ENCODE data around the gene GCG. TPM values are rescaled to one million over a fixed set of nuclear protein-coding genes. Genes with fewer than 3 reads are reported as not detected.

Gene GCG
- total RNA-seq, 1 donor from 2014 or later = not detected

DNA sequence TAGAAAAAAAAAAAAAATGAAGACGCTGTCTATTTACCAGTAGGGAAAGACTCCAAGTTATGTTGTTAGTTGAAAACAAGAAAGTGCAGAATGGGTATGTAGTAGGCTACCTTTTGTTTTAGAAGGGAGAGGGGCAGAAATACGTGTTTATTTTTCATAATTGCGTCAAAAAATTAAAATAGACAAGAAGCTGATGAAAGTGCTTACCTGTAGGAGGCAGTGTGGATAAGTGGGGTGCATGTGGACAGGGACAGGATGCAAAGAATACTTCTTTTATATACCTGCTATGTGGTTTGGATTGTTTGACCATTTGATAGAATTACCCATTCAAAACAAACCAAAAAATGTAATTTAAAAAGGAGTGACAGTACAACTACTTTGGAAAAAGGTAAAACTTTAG is 3.0 kb upstream of the GCG start:
- intact Hi-C loops (cut with DNase I) = no loop called here
- ATAC-seq = no peak
- DNase-seq (ENCODE audit: low spot score) = no peak

DNA sequence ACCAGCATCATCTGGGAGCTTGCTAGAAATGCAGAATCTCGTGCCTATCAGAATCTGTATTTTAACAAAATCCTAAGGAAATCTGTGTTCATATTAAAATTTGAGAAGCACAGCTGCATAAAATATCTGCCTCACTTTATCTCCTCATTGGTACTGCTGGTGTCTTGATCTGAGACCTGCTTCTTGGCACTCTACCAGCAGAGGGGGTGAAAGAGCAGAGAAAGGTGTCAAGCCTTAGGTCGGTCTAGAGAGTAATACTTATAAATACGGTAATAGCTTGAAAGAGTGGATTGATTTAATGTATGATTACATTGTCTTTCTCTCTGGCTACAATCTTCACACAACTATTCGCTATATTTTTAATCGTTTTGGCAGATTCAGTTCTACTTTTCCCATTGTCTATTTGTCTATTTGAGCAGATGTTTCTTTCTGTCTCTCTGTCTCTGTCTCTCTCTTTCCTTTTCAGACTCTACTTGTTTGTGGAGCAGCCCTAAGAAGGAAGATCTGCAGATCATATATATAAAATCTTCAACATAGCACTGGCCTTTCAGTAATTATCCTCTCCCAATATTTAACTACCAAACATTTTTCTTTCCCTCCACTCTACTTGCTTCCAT is 1.7 kb upstream of the GCG start:
- DNase-seq (ENCODE audit: low spot score) = no peak

DNA sequence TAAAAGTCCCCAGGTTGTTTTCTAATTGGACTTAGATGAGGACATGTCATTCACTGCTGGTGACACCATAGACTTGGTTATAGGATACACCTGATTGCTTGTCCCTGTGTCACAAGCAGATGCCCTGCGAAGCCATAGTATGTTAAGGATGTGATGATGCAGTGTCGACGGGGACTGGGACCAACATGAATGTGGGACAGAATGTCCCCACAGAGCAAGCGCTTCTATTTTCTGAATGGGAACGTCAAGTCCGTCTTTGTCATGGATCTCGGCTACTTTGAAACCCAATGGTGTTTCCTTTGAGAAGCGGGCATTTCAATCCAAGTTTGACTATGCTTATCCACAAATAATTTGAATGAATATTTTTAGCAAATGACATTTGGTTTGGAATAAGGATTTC is 2.1 kb downstream of the GCG start:
- DNase-seq (ENCODE audit: low spot score) (no peak), ATAC-seq (no peak)
- intact Hi-C loops (cut with DNase I) = no loop called here

More for the DNA sequence above, 1.7 kb upstream of the GCG start:
- peak; percentile 71 for ATAC-seq
- intact Hi-C loops (cut with DNase I) = no loop called here

DNA sequence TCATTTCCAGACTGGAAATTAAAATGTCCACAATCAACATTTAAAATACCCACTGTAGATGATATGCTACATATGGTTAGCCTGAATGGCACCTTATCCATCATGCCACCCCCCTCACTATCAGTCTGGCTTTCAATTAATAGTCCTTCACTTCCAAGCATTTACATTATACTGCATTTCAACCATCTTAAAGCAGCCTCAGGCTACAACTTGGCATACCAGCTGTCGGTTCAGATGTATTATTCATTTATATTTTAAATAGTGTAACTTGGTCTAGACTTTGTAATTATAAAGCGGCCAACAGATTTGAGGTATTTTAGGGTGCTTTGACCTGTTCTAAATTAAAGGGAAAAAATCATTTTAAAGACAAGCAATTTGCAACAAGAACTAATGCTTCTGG is 2.6 kb downstream of the GCG start:
- intact Hi-C loops (cut with DNase I) = no loop called here
- ATAC-seq (no peak), DNase-seq (ENCODE audit: low spot score) (no peak)

DNA sequence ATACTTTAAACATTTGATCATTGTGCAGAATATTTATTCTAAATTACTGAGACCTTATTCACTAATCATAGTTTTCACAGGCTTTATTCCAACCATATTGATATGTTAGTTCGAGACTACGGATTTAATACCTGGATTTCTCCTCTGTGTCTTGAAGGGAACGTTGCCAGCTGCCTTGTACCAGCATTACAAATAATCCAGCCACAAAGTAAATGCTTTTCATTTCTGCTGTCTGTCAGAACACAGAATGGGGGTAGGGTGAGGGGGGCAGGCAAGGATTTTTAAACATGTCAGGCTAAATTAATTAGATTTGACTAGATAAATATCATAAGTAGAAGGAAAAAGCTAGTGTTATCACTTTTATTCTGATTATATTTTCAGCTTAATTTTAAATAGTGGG is 3.1 kb downstream of the GCG start:
- ATAC-seq (no peak), DNase-seq (ENCODE audit: low spot score) (no peak)
- intact Hi-C loops (cut with DNase I) = no loop called here

DNA sequence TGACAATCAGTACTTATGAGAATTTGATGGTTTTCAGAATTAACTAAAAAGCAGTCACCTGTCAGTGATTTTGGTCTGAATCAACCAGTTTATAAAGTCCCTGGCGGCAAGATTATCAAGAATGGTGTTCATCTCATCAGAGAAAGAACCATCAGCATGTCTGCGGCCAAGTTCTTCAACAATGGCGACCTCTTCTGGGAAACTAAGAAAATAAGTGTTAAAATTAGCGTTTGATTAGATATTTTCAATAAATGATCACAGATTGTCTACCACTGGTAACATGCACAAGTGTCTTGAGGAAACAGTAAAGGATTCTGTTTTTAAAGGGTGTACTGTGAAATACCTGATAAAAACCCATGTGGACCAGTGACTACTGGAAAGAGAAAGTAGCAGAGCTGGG is 8.1 kb downstream of the GCG start:
- ATAC-seq (no peak), DNase-seq (ENCODE audit: low spot score) (no peak)
- intact Hi-C loops (cut with DNase I) = no loop called here

DNA sequence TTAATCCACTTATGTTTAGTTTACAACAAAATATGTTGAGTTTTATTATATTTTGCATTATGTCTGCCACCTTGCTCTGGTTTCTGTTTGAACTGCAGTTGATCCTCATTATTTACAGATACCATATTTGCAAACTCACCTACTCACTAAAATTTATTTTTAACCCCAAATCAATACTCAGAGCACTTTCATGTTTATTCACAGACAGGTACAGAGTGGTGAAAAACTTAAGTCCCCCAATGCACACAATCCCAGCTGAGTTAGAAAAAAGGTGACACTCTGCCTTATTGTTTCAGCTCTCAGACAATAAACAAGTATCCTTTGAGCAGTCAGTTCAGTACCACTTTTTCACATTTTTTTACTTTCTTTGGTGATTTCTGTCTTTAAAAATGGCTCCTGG is 13.7 kb downstream of the GCG start:
- ATAC-seq (no peak), DNase-seq (ENCODE audit: low spot score) (no peak)
- intact Hi-C loops (cut with DNase I) = no loop called here

DNA sequence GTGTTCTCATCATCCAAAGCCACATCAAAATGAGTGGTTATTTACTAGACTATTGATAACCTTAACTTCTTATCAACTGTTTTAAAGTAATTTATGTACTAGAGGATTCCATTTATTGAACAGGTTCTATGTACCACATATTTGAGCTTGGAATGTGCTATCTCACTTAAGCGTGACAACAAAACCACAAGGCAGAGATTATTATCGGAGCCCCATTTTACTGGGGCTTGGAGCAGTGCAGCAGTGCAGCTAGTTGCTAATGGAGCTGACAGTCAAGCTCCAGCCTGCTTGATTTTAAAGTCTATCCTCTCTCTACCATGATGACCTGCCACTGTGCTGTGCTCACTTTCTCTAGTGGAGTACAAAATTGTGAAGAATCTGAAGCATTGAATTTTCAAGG is 24.6 kb downstream of the GCG start:
- ATAC-seq (no peak), DNase-seq (ENCODE audit: low spot score) (no peak)
- intact Hi-C loops (cut with DNase I) = loop anchor here (10.0 kb wide), 1 partner anchor 123 kb away; no protein-coding TSS in a partner anchor

DNA sequence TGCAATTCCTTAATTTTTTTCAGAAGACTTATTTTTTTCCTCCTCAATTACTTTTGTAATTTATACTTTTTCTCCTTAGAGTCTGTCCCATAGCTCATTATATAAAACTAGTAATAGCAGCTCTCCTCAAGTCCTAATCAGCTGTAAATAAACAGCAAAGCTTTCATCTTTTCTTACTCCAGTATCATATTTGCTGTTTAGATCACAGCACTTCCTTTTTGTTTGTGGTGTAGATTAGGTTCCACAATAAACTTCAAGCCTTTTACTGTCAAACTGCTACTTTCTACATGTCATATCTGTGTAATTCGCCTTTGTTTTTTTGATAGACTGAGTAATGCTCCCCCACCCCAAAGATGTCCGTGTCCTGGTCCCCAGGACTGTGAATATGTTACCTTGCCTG is 25.5 kb downstream of the GCG start:
- intact Hi-C loops (cut with DNase I) = loop anchor here (10.0 kb wide), 1 partner anchor 122 kb away; no protein-coding TSS in a partner anchor
- DNase-seq (ENCODE audit: low spot score) (no peak), ATAC-seq (no peak)

DNA sequence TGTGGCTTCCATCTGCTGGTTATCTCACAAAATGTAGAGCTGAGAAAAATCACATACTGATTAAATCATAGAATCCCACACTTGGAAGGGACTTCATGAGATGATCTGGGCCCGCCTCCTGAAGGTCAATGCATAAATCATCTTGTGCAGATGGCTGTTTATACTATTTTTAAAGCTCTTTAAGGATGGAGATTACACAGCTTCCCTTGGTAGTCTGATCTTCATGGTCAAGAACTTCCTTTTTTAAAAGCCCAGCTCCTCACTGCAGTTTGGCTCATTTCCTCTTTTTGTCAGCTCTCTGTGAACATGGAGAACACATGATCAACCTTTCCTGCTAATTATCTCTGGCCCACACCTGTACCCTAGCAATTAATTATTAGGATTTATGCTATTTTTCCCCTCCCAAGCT is 25.9 kb downstream of the GCG start:
- DNase-seq (ENCODE audit: low spot score) (no peak), ATAC-seq (peak; percentile 49)
- intact Hi-C loops (cut with DNase I) = loop anchor here (10.0 kb wide), 1 partner anchor 121 kb away; no protein-coding TSS in a partner anchor

DNA sequence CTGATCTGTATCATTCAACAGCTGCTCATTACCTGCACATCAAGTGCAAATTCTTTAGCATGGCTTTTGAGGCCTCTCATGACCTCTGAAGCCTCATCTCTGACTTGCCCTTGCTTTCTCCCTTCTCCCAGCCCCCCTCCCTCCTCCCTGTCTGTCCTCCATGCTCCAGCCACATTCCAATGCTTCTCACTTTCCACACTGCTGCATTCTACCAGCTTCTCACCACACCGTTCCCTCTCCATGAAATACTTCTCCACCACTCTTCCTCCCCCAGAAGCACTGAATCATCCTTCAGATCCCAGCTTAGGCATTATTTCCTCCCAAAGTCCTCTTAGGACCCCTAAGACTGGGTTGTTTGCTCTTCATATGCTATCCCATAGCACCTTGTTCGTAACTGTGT is 26.9 kb downstream of the GCG start:
- intact Hi-C loops (cut with DNase I) = loop anchor here (10.0 kb wide), 1 partner anchor 120 kb away; no protein-coding TSS in a partner anchor
- no peak for ATAC-seq
- DNase-seq (ENCODE audit: low spot score) = no peak

DNA sequence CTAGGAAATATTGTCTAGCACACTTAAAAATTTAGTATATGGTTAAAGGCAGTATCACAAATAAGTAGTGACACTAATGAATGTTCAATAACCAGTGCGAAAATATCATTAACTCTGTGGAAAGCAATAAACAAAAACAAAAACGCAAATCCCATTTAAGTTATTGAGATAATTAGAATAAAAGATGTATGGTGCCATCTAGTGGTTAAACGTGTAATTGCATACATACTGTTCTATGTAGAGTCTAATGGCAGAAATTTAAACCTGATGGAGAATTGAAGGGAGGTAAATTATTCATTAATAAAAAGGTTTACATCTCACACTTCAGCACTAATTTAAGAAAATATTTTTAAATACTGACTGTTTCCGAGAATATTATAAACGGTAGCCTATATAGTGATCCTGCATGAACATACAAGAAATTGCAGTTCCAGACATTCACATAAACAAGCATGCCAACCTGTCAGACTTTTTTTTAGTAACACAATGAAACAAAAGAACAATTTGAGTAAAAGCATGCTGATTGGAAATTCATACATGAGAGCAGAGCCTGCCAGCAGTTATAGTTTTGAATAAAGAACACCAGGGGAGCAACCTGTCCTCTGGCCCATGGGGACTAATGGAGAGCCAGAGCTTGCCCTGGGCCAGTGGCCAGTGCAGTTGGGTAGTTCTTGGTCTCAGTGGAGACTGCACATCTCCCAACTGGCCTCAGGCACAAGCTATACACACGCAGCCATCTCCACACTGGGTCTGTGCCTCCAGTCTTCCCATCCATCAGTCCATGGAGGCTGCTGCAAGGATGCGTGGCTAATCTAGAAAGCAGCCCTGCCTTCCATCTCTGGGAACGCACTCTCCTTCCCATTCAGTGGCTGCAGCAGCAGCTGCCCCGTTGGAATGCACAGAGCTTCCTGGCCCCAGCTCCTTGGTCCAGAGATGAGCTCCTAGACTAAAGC is 28.0 kb downstream of the GCG start:
- intact Hi-C loops (cut with DNase I) = loop anchor here (10.0 kb wide), 1 partner anchor 119 kb away; no protein-coding TSS in a partner anchor
- ATAC-seq (peak; percentile 54), DNase-seq (ENCODE audit: low spot score) (no peak)

DNA sequence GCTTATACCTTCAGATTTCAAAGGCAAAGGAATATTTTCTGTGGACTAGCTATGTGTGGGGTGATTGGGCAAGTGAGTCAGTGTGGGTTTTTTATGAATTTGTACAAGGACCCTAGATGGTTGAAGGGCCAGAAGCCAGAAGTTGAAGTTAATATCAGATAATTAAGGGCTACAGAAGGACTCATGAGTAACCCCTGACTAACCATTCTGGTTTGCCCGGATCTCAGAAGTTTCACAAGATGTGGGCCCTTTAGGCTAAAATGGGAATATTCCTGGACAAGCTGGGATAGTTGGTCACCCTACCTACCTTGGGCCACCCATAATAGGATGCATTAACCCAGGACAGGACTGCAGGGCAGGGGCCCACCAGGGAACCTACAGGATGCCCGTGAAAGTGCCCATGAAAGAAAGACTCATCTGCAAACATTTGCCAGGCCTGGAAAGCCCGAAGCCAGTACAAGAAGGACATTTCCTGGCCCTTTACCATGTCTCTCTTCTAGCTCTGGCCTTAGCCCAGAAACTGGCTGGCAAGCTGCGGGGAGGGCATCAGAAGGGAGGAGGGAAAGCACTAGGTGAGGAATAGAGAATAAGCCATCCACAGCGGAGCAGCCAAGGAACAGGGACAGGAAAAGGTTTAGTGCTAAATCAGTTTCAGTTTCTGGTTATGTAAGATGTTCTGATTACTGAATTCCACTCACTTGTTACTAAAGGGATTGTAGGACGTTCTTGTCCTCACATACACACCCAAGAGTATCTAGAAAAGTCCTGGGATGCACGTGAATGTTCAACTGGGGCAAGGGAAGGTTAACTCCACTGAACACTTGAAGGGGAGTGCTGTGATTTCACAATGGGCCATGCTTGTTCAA is 33.6 kb downstream of the GCG start:
- ATAC-seq (peak; percentile 56), DNase-seq (ENCODE audit: low spot score) (no peak)
- intact Hi-C loops (cut with DNase I) = no loop called here

DNA sequence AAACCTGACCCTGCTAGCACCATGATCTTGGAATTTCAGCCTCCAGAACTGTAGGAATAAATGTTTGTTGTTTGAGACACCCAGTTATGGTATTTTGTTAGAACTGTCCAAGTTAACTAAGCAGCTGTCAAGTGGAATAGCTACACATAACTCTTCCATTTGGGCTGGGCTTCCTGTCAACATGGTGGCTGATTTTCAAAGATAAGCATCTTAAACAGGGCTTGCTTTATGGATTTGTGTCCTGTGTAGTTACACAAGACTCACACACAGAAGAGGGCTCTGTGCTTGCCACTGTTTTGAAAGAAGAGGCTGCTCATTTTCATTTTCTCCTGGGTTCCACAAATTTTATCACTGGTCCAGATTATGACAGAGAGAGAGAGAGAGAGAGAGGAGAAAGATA is 35.7 kb downstream of the GCG start:
- ATAC-seq (no peak), DNase-seq (ENCODE audit: low spot score) (no peak)
- intact Hi-C loops (cut with DNase I) = no loop called here

DNA sequence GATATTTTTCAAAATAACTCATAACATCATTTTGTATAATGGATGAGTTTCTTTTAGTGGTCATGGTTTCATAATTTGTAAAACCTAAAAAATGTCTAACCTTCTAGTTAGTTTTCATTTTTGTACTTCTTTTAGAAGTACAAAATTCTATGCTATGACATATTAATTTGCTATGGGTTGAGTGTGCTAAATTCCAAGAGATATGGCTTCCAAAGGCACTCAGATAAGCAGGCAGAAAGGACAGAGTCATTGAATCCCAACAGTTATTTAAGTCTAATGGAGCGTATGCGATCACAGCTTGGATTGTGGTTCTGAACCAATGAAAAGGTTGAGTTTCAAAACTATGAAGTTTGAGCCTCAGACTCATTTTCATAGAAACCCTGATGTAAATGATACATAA is 37.0 kb downstream of the GCG start:
- intact Hi-C loops (cut with DNase I) = no loop called here
- ATAC-seq = no peak
- no peak for DNase-seq (ENCODE audit: low spot score)

DNA sequence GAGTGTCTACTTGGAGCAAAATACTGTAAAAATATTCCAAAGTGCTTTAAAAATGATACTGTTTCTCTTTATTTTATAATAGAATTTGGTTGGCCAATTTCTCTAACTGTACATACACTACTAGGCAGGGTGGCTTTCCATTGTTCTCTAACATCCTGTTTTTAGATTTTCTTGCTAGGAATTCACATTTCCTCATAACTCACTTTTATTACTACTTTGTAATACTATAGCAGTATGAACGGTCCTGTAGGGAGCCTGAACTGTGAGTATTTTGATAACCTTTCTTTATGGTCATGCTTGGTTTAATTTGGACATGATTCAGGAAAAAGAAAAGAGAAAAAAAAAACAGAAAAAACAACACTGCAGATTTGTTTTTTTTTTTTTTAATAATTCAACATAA is 37.8 kb downstream of the GCG start:
- DNase-seq (ENCODE audit: low spot score) (no peak), ATAC-seq (no peak)
- intact Hi-C loops (cut with DNase I) = no loop called here

DNA sequence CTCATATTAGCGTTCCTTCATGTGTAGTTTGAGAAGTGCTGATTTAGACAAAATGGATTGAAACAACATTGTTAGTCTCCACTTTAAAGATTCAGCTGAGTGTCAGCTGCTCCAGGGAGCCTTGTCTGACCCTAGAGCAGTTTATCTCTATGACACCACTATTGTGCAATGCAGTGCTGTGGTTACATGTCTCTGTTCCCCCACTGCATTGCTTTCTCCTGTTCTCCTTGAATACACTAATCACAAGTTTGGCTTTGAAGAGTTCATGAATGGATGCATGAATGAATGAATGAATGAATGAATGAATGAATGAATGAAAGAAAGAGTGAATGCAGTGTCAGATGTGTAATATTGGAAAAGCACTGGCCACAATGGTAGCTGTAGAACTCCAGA is 38.3 kb downstream of the GCG start:
- no peak for DNase-seq (ENCODE audit: low spot score)
- peak; percentile 93 for ATAC-seq
- intact Hi-C loops (cut with DNase I) = no loop called here

DNA sequence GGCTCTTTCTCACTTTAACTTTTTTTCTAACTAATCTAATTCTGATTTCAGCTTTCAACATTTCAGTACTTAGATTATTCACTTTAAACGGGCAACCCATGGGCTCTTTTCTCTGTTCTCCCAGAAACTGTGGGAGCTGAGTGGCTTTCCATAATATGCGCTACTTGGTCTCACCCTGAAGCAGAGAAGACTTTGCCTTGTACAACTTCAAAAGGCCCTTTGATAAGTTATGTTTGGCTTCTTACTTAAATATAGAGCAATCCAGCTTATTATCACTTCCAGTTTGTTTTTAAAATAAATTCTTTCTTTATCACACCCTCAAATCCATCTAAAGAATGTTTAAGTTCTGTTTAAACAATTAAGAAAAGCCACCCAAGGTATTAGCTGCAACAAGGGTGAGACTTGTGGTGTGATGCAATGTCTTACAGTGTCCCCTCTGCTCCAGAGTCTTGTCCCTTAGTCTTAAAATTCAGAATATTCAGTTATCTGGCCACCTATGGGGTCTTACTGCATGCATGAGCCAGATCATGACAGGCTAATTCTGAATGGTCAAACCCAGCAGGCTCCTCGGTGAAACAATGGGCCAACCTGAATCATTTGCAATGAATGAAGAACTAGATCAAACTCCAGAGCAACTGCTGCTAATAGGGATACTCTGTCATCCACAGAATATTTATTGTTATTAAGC is 38.8 kb downstream of the GCG start:
- intact Hi-C loops (cut with DNase I) = no loop called here
- DNase-seq (ENCODE audit: low spot score) (no peak), ATAC-seq (peak; percentile 19)

Data from sciatic nerve (tissue), 2 donors.